GM12801 (cell line): ENCODE results near the gene PHPT1.

Experiments
- TF ChIP-seq, protein P1 (sequence below): IDR thresholded peaks from one replicate; pipeline ENCODE4 v1.5.1; 2011; ENCODE audit warnings: control low read depth; ENCODE audit not compliant: insufficient read length; ENCODE audit errors: extremely low read depth

Gene PHPT1

GRCh38 chr9:136856079-136856476, 6.9 kb downstream of the PHPT1 start:
- TF ChIP-seq, protein P1, sequence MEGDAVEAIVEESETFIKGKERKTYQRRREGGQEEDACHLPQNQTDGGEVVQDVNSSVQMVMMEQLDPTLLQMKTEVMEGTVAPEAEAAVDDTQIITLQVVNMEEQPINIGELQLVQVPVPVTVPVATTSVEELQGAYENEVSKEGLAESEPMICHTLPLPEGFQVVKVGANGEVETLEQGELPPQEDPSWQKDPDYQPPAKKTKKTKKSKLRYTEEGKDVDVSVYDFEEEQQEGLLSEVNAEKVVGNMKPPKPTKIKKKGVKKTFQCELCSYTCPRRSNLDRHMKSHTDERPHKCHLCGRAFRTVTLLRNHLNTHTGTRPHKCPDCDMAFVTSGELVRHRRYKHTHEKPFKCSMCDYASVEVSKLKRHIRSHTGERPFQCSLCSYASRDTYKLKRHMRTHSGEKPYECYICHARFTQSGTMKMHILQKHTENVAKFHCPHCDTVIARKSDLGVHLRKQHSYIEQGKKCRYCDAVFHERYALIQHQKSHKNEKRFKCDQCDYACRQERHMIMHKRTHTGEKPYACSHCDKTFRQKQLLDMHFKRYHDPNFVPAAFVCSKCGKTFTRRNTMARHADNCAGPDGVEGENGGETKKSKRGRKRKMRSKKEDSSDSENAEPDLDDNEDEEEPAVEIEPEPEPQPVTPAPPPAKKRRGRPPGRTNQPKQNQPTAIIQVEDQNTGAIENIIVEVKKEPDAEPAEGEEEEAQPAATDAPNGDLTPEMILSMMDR = no peak

GRCh38 chr9:136856541-136857141, 7.4 kb downstream of the PHPT1 start:
- TF ChIP-seq, protein P1 = no peak

DNA sequence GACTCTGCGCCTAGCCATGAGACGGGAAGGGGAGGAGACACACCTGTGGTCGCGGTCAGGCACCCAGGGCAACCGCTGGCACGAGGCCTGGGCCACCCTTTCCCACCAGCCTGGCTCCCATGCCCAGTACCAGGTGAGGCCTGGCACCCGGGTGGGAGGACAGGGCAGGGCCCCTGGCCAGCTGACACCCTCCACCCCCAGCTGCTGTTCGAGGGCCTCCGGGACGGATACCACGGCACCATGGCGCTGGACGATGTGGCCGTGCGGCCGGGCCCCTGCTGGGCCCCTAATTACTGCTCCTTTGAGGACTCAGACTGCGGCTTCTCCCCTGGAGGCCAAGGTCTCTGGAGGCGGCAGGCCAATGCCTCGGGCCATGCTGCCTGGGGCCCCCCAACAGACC, 8.0 kb downstream of the PHPT1 start:
- TF ChIP-seq, protein P1 = no peak

DNA sequence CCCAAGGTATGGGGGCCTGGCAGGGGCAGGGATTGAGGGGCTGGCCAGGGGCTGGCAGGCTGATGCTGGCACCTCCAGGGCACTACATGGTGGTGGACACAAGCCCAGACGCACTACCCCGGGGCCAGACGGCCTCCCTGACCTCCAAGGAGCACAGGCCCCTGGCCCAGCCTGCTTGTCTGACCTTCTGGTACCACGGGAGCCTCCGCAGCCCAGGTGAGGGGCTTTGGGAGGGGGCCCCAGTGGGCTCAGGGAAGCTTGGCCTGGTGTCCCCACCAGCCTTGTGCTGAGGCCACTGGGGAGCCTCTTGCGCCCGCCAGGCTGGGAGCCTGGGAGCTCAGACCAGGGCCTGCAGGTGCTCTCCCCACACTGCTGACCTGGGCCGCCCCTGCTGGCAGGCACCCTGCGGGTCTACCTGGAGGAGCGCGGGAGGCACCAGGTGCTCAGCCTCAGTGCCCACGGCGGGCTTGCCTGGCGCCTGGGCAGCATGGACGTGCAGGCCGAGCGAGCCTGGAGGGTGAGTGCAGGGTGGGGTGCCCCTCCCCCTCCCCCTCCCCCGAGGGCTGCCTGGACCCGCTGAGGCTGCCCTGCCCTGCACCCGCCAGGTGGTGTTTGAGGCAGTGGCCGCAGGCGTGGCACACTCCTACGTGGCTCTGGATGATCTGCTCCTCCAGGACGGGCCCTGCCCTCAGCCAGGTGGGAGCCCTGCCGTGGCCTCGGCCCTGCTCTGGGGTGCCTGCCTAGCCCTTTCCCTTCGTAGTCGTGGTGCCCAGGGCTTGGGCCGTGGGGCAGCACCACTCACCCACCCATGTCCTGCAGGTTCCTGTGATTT, 8.6 kb downstream of the PHPT1 start:
- TF ChIP-seq, protein P1 = no peak

DNA sequence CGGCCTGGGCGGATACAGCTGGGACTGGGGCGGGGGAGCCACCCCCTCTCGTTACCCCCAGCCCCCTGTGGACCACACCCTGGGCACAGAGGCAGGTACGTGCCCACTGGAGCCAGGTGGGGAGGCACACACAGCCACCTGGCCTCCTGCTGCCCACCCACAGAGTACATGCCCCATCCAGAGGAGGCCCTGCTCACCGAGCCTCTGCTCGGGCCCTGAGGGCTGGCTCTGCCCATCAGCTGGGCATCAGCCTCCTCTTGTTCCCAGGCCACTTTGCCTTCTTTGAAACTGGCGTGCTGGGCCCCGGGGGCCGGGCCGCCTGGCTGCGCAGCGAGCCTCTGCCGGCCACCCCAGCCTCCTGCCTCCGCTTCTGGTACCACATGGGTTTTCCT, 9.2 kb downstream of the PHPT1 start:
- TF ChIP-seq, protein P1 = no peak

DNA sequence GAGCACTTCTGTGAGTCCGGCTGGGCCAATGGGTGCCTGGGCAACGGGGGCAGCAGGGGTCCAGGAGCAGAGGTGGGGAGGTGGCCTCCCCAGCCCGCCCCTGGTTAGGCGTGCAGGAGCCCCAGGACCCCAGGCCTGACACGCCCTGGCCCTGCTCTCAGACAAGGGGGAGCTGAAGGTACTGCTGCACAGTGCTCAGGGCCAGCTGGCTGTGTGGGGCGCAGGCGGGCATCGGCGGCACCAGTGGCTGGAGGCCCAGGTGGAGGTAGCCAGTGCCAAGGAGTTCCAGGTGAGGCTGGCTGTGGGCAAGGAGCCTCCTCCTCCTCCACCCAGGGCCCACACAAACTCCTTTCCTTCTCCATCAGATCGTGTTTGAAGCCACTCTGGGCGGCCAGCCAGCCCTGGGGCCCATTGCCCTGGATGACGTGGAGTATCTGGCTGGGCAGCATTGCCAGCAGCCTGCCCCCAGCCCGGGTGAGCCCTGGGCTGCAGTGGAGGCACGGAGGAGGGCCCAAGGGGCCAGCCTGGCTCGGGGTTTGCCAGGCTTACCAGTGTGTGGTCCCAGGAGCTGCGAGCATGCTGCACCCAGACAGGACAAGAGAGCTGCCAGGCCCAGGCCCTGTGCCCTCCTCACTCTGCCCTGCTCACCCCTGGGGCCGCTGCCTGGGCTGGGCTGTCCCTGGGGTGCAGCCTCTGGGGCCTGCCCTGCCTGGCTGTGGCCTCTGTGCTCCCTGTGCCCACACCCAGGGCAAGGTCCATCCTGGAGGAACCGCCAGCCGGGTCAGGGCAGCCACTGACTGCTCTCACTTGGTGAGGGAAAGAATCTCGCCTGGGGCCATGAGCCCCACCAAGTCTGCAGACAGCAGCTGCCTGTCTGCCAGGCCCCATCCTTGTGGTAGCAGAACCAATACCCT, 9.9 kb downstream of the PHPT1 start:
- TF ChIP-seq, protein P1 = no peak

GRCh38 chr9:136860529-136860928, 11.3 kb downstream of the PHPT1 start:
- TF ChIP-seq, protein P1 = no peak
